ENCODE data around the gene FIGNL2. TPM values are rescaled to one million over a fixed set of nuclear protein-coding genes. Genes with fewer than 3 reads are reported as not detected.
A peak's percentile ranks its signal among the peaks of the same experiment; 100 is the strongest.

Gene FIGNL2
- total and polyA plus RNA-seq, 2 experiments from 2014 or later = 3.0 to 14.1 TPM

DNA sequence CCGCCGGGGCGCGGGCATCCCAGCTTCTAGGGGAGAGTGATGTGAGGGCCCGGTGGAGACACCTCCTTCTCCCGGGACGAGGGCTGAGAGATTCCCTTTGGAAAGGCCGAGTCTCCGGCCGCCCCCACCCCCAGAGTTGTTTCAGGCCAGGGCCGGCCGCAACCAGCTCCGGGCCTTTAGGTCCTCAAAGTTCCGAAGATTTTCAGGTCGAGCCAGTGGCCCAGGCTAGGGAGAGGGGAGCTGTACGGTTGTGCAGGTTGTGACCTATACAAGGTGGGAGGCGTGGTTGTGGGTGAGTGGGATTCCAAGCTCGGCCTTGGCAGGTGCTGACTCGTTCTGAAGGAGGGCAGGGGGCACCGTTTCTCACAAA, 21.0 kb upstream of the FIGNL2 start:
- no peak overlapping the region for H3K27ac ChIP-seq
- no peak for DNase-seq (ENCODE audit: low read depth in 1 of 2, low spot score in 1 of 2)
- TF ChIP-seq CTCF (IDR thresholded peaks at IDR 0.05; ENCODE audit: low read depth, low read length) = no peak
- no peaks in the 10 kb centered on the region for H3K36me3 ChIP-seq
- peak overlapping the region; percentile 18 for H3K4me3 ChIP-seq
- peaks cover 30% of the 10 kb centered on the region for H3K4me1 ChIP-seq (ENCODE audit: low read depth)
- peaks cover 25% of the 10 kb centered on the region for H3K27me3 ChIP-seq
- no peaks in the 10 kb centered on the region for H3K9me3 ChIP-seq (ENCODE audit: low read depth)

GRCh38 chr12:51868821-51869495, 20.4 kb upstream of the FIGNL2 start:
- no peaks in the 10 kb centered on the region for H3K9me3 ChIP-seq (ENCODE audit: low read depth)
- no peaks in the 10 kb centered on the region for H3K36me3 ChIP-seq
- peaks cover 31% of the 10 kb centered on the region for H3K4me1 ChIP-seq (ENCODE audit: low read depth)
- no peak for TF ChIP-seq CTCF (IDR thresholded peaks at IDR 0.05; ENCODE audit: low read depth, low read length)
- DNase-seq (ENCODE audit: low read depth in 1 of 2, low spot score in 1 of 2) = peak in 1 of 2 donors; percentile 33
- peaks cover 25% of the 10 kb centered on the region for H3K27me3 ChIP-seq
- peak overlapping the region; percentile 18 for H3K4me3 ChIP-seq
- H3K27ac ChIP-seq = no peak overlapping the region

DNA sequence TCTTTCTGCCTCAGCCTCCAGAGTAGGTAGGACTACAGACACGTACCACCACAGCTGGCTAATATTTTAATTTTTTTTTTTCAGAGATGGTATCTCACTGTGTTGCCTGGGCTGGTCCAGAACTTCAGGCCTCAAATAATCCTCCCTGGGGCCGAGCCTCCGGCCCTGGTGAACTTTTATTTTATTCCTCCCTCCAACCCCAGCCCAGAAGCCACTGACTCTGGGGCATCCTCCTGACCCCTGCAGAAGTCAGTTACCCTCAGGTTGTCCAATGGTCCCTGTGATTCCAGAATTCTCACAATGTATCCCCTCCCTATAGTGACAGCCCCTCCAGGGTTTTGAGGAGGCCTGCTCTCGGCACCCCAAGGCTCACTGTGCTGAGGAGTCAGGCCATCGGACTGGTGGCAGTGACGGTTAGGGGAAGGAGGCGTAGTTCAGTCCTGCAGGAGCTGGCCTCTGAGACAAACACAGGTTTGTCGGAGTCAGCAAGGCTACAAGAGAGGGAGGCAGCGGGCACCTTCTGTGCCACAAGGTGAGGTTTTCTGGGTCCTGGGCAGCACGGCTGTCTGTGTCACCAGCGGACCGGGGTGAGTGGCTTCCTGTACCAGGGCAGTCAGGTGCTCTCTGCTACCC, 19.4 kb upstream of the FIGNL2 start:
- Histone ChIP-seq H3K36me3 (no peaks in the 10 kb centered on the region), H3K9me3 (ENCODE audit: low read depth) (no peaks in the 10 kb centered on the region), H3K27me3 (peaks cover 25% of the 10 kb centered on the region), H3K27ac (no peak overlapping the region), H3K4me1 (ENCODE audit: low read depth) (peaks cover 40% of the 10 kb centered on the region), H3K4me3 (no peak overlapping the region)
- no peak for DNase-seq (ENCODE audit: low read depth in 1 of 2, low spot score in 1 of 2)
- TF ChIP-seq CTCF (IDR thresholded peaks at IDR 0.05; ENCODE audit: low read depth, low read length) = no peak

- Histone ChIP-seq H3K4me3 (no peak overlapping the region), H3K36me3 (no peaks in the 10 kb centered on the region), H3K27ac (no peak overlapping the region), H3K4me1 (ENCODE audit: low read depth) (peaks cover 40% of the 10 kb centered on the region), H3K27me3 (peaks cover 25% of the 10 kb centered on the region), H3K9me3 (ENCODE audit: low read depth) (no peaks in the 10 kb centered on the region)
- TF ChIP-seq CTCF (IDR thresholded peaks at IDR 0.05; ENCODE audit: low read depth, low read length) = no peak
- DNase-seq (ENCODE audit: low read depth in 1 of 2, low spot score in 1 of 2) = no peak
These were observed 18.9 kb upstream of the FIGNL2 start for GRCh38 chr12:51867371-51867770.

DNA sequence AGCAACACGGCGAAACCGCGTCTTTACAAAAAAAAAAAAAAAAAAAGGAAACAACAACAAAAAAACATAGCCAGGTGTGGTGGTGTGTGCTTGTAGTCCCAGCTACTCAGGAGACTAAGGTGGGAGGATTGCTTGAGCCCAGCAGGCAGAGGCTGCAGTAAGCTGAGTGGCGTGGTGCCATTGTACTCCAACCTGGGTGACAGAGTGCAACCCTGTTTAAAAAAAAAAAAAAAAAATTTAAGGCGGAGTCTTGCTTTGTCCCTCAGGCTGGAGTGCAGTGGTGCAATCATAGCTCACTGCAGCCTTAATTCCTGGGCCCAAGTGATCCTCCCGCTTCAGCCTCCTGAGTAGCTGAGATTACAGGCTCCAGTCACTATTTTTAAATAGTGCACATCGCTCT, 18.2 kb upstream of the FIGNL2 start:
- Histone ChIP-seq H3K27me3 (peaks cover 25% of the 10 kb centered on the region), H3K9me3 (ENCODE audit: low read depth) (no peaks in the 10 kb centered on the region), H3K4me1 (ENCODE audit: low read depth) (peaks cover 40% of the 10 kb centered on the region), H3K4me3 (no peak overlapping the region), H3K36me3 (no peaks in the 10 kb centered on the region), H3K27ac (no peak overlapping the region)
- no peak for DNase-seq (ENCODE audit: low read depth in 1 of 2, low spot score in 1 of 2)
- TF ChIP-seq CTCF (IDR thresholded peaks at IDR 0.05; ENCODE audit: low read depth, low read length) = no peak

Data from cardiac muscle cell (in vitro differentiated cells and primary cell).